ENCODE measurements around the gene PTGER2.

GRCh38 chr14:52369305-52369801 lies 55.2 kb downstream of the PTGER2 start:
- no peak for TF ChIP-seq CTCF (conservative IDR thresholded peaks at IDR 0.05; ENCODE audit: low read length)
- TF ChIP-seq EZH2phosphoT487 (IDR thresholded peaks at IDR 0.05; ENCODE audit: borderline replicate concordance) = no peak
